B cell (primary cell): Measurements from ENCODE around the gene DLG2.

Experiments
- CTCF ChIP-seq: fragments of 200-600 bp; IDR thresholded peaks from one replicate; pipeline ENCODE4 v1.8.0; 2022; ENCODE audit warnings: antibody characterized with exemption, mild to moderate bottlenecking
- EZH2 ChIP-seq: IDR thresholded peaks from 2 replicates; pipeline ENCODE4 v1.6.1; 2012; ENCODE audit warnings: borderline replicate concordance, low read depth, mild to moderate bottlenecking, moderate library complexity, low read length; ENCODE audit not compliant: insufficient read depth, poor library complexity, severe bottlenecking

- TF ChIP-seq CTCF (no peak), EZH2 (no peak)
Observed at GRCh38 chr11:84419616-84420015, 1207.5 kb downstream of the DLG2 start.
